ENCODE data around the gene DHFR2.

GRCh38 chr3:94046533-94046932 lies 16.2 kb downstream of the DHFR2 start:
- no peak for TF ChIP-seq CTCF (IDR thresholded peaks at IDR 0.05)
- no peak for TF ChIP-seq EP300 (IDR thresholded peaks at IDR 0.05; ENCODE audit: low read depth)
- no peak for TF ChIP-seq POLR2A (IDR thresholded peaks at IDR 0.05)
